ENCODE data around the gene DUSP8. TPM values are rescaled to one million over a fixed set of nuclear protein-coding genes. Genes with fewer than 3 reads are reported as not detected.

The DUSP8 gene
- total RNA-seq, 1 donor from 2014 or later: 27.0 TPM

DNA sequence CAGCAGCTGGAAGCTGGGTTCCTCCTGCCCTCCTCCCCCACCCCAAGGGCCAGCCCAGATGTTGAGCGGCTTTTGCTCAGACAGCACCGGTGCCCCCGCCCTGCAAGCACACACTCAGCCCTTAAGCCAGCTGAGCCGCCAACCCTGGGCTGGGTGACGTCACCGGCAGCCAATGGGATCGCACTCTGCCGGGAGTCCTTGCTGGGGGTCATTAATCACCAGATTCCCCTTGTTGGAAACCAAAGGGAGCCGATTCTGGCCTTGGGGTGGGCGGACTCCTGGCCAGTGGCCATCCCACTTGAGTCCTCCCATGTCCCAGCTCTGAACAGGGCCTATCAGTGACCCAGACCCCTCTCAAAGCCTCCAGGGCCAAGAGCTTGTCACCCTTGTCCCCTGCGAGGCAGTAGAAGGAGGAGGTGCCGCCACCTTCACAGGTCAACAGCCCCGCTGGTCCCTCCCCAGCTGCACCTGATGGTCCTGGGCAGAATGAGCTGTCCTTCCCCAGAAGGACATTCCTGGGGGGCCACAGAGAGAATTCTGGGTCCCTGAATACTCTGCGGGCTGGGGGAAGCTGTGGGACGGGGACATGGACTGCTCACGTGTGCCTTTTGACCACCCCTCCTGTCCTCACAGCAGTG lies 7.4 kb downstream of the DUSP8 start:
- Histone ChIP-seq H3K9me3 (no peaks in the 10 kb centered on the region), H3K4me3 (no peak overlapping the region), H3K36me3 (peaks cover 27 to 30% of the 10 kb centered on the region in 2 donors), H3K27me3 (no peaks in the 10 kb centered on the region), H3K4me1 (peaks cover 3 to 22% of the 10 kb centered on the region in 2 donors), H3K27ac (peak overlapping the region; percentile 12 to 63)
- intact Hi-C loops (cut with DNase I): loop anchor here (10.0 kb wide), 1 partner anchor 840 kb away; the partner anchor contains the start of gene TSSC4
- TF ChIP-seq, protein P1, sequence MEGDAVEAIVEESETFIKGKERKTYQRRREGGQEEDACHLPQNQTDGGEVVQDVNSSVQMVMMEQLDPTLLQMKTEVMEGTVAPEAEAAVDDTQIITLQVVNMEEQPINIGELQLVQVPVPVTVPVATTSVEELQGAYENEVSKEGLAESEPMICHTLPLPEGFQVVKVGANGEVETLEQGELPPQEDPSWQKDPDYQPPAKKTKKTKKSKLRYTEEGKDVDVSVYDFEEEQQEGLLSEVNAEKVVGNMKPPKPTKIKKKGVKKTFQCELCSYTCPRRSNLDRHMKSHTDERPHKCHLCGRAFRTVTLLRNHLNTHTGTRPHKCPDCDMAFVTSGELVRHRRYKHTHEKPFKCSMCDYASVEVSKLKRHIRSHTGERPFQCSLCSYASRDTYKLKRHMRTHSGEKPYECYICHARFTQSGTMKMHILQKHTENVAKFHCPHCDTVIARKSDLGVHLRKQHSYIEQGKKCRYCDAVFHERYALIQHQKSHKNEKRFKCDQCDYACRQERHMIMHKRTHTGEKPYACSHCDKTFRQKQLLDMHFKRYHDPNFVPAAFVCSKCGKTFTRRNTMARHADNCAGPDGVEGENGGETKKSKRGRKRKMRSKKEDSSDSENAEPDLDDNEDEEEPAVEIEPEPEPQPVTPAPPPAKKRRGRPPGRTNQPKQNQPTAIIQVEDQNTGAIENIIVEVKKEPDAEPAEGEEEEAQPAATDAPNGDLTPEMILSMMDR (IDR thresholded peaks at IDR 0.05): no peak
- peak; percentile 66 to 89 for DNase-seq (ENCODE audit: low spot score in 2 of 2)

DNA sequence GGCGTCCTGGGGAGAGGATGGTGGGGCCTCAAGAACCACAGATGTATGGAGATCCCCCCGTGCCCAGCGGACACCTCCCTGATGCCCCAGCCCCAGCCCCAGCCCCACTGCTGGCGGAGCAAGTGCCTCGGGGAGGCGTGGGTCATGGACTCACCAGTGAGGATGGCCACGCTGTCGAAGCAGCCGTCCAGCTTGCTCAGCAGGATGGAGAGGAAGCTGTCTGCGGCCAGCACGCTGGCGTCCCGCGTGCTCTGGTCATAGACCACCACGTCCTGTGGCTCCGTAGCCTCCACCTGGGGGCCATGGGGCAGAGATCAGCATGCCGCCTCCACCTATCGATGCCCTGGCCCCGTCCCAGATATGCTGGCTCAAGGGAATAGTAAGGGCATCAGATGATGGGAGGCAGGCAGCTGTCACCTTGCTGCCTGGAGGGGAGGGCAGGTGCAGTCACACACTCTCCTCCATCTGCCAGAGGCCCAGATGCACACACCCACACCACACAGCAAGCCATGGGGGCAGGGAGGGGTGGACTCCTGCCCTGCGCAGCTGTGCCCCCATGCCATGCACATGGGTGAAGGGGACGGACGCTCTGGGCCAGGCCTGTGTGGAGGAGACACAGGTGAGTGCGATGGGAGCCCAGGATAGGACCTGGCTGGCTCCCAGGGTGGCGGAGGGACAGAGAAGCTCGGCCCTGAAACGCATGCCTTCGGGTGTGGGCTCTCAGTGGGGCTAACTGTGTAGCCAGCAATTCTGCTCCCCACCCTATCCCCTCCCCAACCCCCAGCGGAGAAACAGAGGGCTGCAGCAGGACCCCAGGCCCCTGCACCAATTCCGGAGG lies 8.2 kb downstream of the DUSP8 start:
- peaks cover 7 to 26% of the 10 kb centered on the region in 2 donors for H3K4me1 ChIP-seq
- no peaks in the 10 kb centered on the region for H3K9me3 ChIP-seq
- peak in 1 of 2 donors; percentile 58 for DNase-seq (ENCODE audit: low spot score in 2 of 2)
- H3K27me3 ChIP-seq: no peaks in the 10 kb centered on the region
- TF ChIP-seq, protein P1 (IDR thresholded peaks at IDR 0.05): no peak
- peak overlapping the region; percentile 6 to 15 for H3K27ac ChIP-seq
- peaks cover 27 to 30% of the 10 kb centered on the region in 2 donors for H3K36me3 ChIP-seq
- H3K4me3 ChIP-seq: no peak overlapping the region
- intact Hi-C loops (cut with DNase I): loop anchor here (10.0 kb wide), 1 partner anchor 841 kb away; the partner anchor contains the start of gene TSSC4

DNA sequence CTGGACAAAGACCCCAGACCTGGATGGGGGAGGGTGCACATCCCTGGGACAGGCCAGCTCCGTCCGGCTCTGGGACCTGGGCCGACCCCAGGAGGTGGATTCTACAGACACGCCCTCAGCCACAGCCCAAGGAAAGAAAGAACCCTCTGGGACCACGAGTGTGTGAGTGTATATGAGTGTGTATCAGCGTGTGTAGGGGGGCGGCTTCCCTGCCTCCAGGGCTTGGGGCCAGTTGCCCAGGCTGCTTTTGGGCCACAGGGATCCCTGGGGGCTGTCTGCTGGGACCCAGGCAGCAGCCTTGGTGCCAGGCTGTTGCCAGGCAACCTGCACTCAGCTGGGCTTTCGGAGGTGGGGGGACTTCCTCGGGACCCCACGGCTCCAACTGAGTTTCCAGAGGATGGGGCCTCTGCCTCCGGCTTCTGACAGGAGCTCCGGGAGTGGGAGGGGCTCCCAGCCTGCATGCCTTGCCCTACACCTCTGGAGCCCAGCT lies 8.9 kb downstream of the DUSP8 start:
- peaks cover 8 to 30% of the 10 kb centered on the region in 2 donors for H3K4me1 ChIP-seq
- intact Hi-C loops (cut with DNase I): loop anchor here (10.0 kb wide), 1 partner anchor 842 kb away; the partner anchor contains the start of gene TSSC4
- no peak overlapping the region for H3K4me3 ChIP-seq
- no peaks in the 10 kb centered on the region for H3K27me3 ChIP-seq
- H3K27ac ChIP-seq: peak overlapping the region in 1 of 2 donors; percentile 18
- TF ChIP-seq, protein P1 (IDR thresholded peaks at IDR 0.05): no peak
- peak in 1 of 2 donors; percentile 58 for DNase-seq (ENCODE audit: low spot score in 2 of 2)
- peaks cover 27 to 30% of the 10 kb centered on the region in 2 donors for H3K36me3 ChIP-seq
- no peaks in the 10 kb centered on the region for H3K9me3 ChIP-seq

DNA sequence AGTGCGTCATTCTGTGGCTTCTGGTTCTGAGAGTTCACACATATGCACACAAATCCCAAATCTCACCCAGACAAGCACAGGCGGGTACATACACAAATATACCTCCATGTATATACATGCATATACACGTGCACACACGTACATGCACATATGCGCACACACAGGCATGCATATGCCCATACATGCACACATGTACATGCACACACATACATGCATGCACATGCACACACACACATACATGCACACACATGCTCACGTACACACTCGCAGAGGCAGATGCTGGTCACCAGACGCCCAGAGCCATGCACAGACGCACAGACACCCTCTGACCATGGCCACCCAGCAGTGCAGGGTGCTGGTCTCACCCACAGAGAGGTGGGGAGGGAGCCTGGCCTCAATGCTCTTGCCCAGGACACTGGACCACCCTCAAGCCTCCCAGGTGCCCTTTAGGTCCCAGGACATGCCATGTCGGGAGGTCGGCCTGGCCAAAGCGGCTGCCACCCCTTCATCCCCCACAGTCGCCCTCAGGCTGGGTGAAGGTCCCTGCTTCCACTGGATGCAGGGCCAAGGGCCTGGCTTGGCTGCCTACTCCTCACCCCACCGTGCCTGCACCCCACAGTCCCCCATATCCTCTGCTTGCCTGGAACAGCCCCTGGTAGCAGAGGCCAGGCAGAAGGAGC lies 9.5 kb downstream of the DUSP8 start:
- Histone ChIP-seq H3K36me3 (peaks cover 29 to 33% of the 10 kb centered on the region in 2 donors), H3K4me1 (peaks cover 12 to 33% of the 10 kb centered on the region in 2 donors), H3K4me3 (no peak overlapping the region), H3K27ac (peak overlapping the region in 1 of 2 donors; percentile 18), H3K9me3 (no peaks in the 10 kb centered on the region), H3K27me3 (no peaks in the 10 kb centered on the region)
- TF ChIP-seq, protein P1 (IDR thresholded peaks at IDR 0.05): no peak
- intact Hi-C loops (cut with DNase I): loop anchor here (10.0 kb wide), 1 partner anchor 842 kb away; the partner anchor contains the start of gene TSSC4
- DNase-seq (ENCODE audit: low spot score in 2 of 2): no peak

DNA sequence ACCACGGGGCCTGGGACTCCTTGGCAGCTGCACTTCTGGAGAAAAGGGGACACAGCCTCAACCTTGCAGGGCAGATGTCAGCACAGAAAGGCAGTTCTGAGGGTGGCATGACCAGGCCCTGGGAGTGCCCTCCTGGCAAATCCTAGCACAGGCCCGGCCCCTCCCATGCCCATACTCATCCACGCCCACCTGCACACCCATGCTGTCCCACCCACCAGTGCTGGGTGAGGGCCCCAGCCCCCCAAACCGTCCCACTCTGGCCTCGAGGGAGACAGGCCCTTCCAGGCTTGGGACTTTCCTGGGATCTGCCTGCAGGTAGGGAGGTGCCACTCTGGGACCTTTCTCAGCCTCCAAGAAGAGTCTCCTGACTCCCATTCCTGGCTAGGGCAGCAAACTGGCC lies 10.1 kb downstream of the DUSP8 start:
- H3K27ac ChIP-seq: no peak overlapping the region
- TF ChIP-seq, protein P1 (IDR thresholded peaks at IDR 0.05): no peak
- H3K9me3 ChIP-seq: no peaks in the 10 kb centered on the region
- H3K4me3 ChIP-seq: no peak overlapping the region
- no peak for DNase-seq (ENCODE audit: low spot score in 2 of 2)
- H3K27me3 ChIP-seq: no peaks in the 10 kb centered on the region
- intact Hi-C loops (cut with DNase I): loop anchor here (10.0 kb wide), 1 partner anchor 843 kb away; the partner anchor contains the start of gene TSSC4
- H3K4me1 ChIP-seq: peaks cover 14 to 39% of the 10 kb centered on the region in 2 donors
- H3K36me3 ChIP-seq: peaks cover 36 to 40% of the 10 kb centered on the region in 2 donors

Measured in ascending aorta (tissue), 2 donors.